GM10266 (cell line): ENCODE data around the gene XXYLT1.
A peak's percentile ranks its signal among the peaks of the same experiment; 100 is the strongest.
"Not testable (repeated sequence)": the region's sequence is repeated elsewhere in the genome, so short reads cannot be mapped to it uniquely, and the experiment has no call there.

Experiments
- DNase-seq: peaks from one replicate; pipeline ENCODE4 v3.0.0; 2012; ENCODE audit errors: extremely low spot score
- TF ChIP-seq, protein P1 (sequence below): IDR thresholded peaks from 2 replicates; pipeline ENCODE4 v1.5.1; 2012; ENCODE audit warnings: mild to moderate bottlenecking, low read depth; ENCODE audit not compliant: control insufficient read depth, insufficient read depth; ENCODE audit errors: missing control alignments

The XXYLT1 gene

DNA sequence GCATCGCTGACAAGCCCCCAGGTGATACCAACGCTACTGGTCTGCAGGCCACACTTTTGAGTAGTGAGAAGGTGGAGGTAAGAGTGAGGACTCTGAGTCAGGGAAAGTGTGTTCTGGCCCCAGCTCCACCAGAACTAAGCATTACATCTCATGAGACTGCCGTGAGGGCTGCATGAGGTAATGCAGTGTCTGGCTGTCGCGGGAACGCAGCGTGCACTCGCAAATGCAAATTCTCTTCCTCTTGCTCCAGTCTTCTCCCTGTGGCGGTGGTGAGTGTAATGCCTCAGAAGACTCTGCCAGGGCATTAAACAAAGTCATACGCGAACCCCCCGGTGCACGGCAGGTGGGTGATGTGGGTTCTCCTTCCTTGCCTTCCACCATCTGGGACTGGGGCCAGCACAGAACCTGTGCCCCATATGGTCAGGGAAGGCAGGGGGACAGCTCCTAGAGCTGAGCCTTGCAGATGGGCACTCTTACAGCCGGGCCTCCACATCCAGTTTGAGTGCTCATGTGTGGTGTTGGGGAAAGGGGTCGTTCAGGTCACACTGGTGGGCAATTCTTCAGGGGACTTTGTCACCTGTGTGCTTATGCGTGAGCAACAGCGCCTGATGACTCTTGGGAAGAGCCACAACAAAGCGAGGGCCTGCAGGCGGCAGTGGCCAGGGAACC, 175.8 kb downstream of the XXYLT1 start:
- TF ChIP-seq, protein P1, sequence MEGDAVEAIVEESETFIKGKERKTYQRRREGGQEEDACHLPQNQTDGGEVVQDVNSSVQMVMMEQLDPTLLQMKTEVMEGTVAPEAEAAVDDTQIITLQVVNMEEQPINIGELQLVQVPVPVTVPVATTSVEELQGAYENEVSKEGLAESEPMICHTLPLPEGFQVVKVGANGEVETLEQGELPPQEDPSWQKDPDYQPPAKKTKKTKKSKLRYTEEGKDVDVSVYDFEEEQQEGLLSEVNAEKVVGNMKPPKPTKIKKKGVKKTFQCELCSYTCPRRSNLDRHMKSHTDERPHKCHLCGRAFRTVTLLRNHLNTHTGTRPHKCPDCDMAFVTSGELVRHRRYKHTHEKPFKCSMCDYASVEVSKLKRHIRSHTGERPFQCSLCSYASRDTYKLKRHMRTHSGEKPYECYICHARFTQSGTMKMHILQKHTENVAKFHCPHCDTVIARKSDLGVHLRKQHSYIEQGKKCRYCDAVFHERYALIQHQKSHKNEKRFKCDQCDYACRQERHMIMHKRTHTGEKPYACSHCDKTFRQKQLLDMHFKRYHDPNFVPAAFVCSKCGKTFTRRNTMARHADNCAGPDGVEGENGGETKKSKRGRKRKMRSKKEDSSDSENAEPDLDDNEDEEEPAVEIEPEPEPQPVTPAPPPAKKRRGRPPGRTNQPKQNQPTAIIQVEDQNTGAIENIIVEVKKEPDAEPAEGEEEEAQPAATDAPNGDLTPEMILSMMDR, result no peak
- peak; percentile 83 for DNase-seq

DNA sequence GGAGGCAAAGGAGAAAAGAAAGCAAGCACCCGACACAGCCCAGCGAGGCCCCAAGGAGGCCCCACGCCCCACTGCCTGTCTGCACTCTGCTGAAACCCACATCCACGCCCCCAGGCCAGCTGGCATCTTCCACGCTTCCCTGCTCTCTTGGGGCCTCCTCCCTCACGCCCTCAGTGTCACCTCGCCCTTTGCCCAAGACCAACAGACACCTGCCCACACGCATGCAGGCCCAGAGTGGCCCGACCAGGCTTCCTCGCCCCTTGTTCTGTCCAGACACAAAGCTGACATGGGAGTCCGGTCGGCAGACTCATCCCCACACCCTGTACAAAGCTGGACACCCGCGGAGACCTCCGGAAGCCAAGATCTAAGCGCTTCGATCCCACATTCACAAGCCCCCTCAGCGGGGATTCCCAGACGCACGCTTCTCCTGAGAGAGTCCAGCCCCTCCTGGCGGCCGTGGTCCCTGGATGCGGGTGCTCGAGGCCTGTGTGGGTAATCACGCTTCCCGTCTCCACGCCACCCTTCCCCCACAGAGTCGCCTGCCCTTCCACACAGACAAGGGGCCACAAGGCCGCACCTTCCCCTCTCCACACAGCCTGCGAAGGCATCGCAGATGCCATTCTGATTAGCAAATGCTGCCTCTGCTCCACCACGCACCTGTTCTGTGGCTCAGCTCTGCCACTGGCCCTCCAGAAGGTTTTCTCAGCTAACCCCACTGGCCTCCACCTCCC, 176.6 kb downstream of the XXYLT1 start:
- peak; percentile 71 for DNase-seq
- TF ChIP-seq, protein P1, result no peak

DNA sequence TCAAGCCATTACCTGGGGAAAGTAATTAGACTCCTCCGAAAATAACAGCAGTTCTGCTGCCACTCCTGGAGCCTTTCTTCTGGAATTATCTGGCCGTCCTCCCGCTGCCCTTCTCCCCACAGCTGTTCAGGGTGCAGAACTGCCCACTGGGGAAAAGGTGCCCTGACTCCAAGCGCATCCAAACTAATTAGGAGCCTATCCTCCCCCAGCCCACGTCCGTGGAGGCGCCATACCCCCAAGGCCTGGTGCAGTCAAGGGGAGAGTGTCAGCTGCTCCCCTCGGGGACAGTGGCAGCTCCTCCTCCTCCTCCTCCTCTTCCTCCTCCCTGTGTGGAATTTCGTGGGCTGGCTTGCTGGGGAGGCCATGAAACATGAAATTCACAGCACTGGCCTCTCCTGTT, 177.2 kb downstream of the XXYLT1 start:
- TF ChIP-seq, protein P1, result no peak

DNA sequence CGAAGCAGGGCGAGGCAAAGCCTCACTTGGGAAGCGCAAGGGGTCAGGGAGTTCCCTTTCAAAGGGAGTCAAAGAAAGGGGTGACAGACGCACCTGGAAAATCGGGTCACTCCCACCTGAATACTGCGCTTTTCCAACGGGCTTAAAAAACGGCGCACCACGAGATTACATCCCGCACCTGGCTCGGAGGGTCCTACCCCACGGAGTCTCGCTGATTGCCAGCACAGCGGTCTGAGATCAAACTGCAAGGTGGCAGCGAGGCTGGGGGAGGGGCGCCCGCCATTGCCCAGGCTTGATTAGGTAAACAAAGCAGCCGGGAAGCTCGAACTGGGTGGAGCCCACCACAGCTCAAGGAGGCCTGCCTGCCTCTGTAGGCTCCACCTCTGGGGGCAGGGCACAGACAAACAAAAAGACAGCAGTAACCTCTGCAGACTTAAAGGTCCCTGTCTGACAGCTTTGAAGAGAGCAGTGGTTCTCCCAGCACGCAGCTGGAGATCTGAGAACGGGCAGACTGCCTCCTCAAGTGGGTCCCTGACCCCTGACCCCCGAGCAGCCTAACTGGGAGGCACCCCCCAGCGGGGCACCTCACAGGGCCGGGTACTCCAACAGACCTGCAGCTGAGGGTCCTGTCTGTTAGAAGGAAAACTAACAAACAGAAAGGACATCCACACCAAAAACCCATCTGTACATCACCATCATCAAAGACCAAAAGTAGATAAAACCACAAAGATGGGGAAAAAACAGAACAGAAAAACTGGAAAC, 182.9 kb downstream of the XXYLT1 start:
- DNase-seq, result not testable (repeated sequence)

More for the DNA sequence above, 177.2 kb downstream of the XXYLT1 start:
- DNase-seq, result no peak

DNA sequence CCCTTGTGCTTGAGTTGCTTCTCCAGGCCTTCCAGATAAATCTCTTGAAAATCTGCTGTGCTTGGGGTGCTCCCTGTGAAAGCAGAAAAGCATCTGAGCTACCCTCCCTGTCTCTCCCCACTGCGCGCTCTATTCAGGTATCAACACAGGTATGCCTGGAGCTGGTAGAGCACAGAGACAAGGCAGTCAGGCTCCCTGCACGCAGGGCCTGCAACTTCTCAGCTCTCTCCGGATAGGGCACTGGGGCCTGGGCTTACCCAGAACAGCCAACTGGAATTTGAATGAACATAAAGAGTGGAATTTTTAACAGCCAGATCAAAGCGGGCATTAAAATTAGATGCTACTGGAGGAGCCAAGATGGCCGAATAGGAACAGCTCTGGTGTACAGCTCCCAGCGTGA, 183.6 kb downstream of the XXYLT1 start:
- DNase-seq, result no peak
- TF ChIP-seq, protein P1, result no peak

DNA sequence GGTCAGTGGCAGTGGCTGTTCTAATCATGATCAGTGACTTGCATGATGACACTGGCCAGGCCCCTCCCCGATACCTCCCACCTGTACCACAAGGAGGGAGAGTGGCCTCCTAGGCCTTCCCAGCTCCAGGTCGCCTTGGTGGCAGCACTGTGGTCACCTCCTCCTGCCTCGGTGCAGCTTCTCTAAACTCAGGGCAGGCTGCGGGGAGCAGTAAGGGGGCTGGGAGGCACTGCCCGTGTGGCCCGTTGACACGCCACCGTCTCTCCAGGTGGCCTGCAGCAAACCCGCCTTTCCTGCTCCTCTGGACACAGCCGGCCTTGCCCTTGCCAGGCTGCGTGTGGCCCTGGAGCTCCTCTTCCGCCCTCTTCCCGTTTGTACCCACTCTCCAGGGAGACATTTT, 184.1 kb downstream of the XXYLT1 start:
- TF ChIP-seq, protein P1, result no peak
- DNase-seq, result no peak

DNA sequence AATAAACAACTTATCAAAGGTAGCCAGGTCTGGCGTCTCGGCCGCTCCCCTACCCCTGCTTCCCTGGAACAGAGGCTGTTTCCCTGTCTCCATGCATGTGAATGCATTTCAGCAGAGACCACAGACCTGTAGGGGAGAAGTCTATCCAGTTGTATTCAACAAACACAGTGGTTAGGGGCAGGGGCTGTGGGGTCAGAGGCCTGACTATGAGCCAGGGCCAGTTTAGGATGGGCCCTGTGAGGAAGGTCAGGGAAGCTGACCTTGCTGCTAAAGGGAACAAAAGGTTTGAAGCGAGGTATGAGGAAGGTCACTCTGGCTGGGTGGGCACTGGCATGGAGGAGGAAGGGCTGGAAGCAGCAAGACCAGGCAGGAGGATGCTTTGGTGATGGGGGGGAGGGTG, 184.6 kb downstream of the XXYLT1 start:
- no peak for DNase-seq
- TF ChIP-seq, protein P1, result no peak
